Tibial nerve (tissue), 4 donors: ENCODE results near the gene FLT3. TPM values are rescaled to one million over a fixed set of nuclear protein-coding genes. Genes with fewer than 3 reads are reported as not detected.
A peak's percentile ranks its signal among the peaks of the same experiment; 100 is the strongest.

ENCODE experiments used
- DNase-seq, 2 donors: peaks; one replicate each; pipeline ENCODE4 v3.0.0-alpha.2; 2019; ENCODE audit warnings: low spot score in 2 of 2
- H3K27ac ChIP-seq, 4 donors: fragments of 200-600 bp; sonication (generic) in 3 of 4; one replicate each; pipeline ENCODE4 v1.5.1; 2017 to 2019; ENCODE audit warnings: mild to moderate bottlenecking in 1 of 4
- H3K27me3 ChIP-seq, 2 donors: fragments of 200-600 bp; sonication (generic) in 1 of 2; one replicate each; pipeline versions ENCODE4 v1.5.1 to v1.6.0; 2017 to 2019
- H3K36me3 ChIP-seq, 3 donors: fragments of 200-600 bp; sonication (generic); one replicate each; pipeline ENCODE4 v1.5.1; 2018 to 2019
- H3K4me1 ChIP-seq, 4 donors: fragments of 200-600 bp; sonication (generic) in 3 of 4; one replicate each; pipeline ENCODE4 v1.5.1; 2017 to 2019
- H3K4me3 ChIP-seq, 4 donors: fragments of 200-600 bp; sonication (generic) in 3 of 4; one replicate each; pipeline ENCODE4 v1.5.1; 2017 to 2019; ENCODE audit warnings: mild to moderate bottlenecking in 1 of 4, moderate library complexity in 1 of 4
- H3K9me3 ChIP-seq, 4 donors: fragments of 200-600 bp; sonication (generic) in 3 of 4; one replicate each; pipeline ENCODE4 v1.5.1; 2017 to 2019
- EP300 ChIP-seq, 2 donors: sonication (generic); formaldehyde crosslinking; IDR thresholded peaks; one replicate each; pipeline ENCODE4 v1.6.1; 2017; ENCODE audit warnings: antibody characterized with exemption in 2 of 2, mild to moderate bottlenecking in 1 of 2
- POLR2A ChIP-seq, 2 donors: fragments of 450-650 bp; IDR thresholded peaks; one replicate each; pipeline ENCODE4 v1.6.1; 2017; ENCODE audit warnings: antibody characterized with exemption in 2 of 2, mild to moderate bottlenecking in 2 of 2, moderate library complexity in 2 of 2
- WGBS, 2 donors: methylation state at CpG; one replicate each; pipeline ENCODE4 v1.1.5; 2018; 5-methylcytosine and 5-hydroxymethylcytosine counted together
- total RNA-seq, 4 donors: library from RNA; depleted of rRNA; stranded (reverse); fragments of >200 nt; gene quantifications; one replicate each; pipeline ENCODE4 v1.1.0, GENCODE V29; 2016
- TF ChIP-seq, protein P1 (sequence below), 5 experiments: fragments of 200-600 bp in 3 of 5; fragments of 450-650 bp in 2 of 5; sonication (generic) in 3 of 5; IDR thresholded peaks; one replicate each; pipeline ENCODE4 v1.5.1; 2016 to 2019; ENCODE audit warnings: antibody characterized with exemption in 5 of 5, mild to moderate bottlenecking in 3 of 5, moderate library complexity in 2 of 5

The FLT3 gene
- total RNA-seq, 4 donors from 2014 or later: 0.20 to 0.42 (median 0.22) TPM; not detected in 1

DNA sequence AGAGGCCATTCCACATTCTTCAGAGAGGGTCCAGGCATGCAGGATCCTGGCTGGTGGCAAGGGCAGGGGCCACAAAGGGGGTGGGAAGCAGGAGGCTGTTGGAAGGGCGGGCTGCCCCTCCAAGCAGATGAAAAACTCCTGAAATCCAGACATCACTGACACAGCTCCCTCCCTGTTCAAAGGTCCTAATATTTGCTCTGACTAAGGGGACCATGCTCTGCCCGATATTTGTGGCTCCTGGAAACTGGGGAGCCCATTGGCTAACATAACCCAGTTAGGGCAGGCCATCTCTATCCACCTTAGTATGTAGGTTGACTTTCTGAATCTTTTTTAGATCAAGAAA, 127.9 kb downstream of the FLT3 start:
- peaks cover 0 to 43% (median 9%) of the 10 kb centered on the region in 4 donors for H3K4me1 ChIP-seq
- no peak for DNase-seq
- H3K27me3 ChIP-seq: peaks cover 3 to 100% of the 10 kb centered on the region in 2 donors
- TF ChIP-seq EP300 (IDR thresholded peaks at IDR 0.05): no peak
- TF ChIP-seq, protein P1, sequence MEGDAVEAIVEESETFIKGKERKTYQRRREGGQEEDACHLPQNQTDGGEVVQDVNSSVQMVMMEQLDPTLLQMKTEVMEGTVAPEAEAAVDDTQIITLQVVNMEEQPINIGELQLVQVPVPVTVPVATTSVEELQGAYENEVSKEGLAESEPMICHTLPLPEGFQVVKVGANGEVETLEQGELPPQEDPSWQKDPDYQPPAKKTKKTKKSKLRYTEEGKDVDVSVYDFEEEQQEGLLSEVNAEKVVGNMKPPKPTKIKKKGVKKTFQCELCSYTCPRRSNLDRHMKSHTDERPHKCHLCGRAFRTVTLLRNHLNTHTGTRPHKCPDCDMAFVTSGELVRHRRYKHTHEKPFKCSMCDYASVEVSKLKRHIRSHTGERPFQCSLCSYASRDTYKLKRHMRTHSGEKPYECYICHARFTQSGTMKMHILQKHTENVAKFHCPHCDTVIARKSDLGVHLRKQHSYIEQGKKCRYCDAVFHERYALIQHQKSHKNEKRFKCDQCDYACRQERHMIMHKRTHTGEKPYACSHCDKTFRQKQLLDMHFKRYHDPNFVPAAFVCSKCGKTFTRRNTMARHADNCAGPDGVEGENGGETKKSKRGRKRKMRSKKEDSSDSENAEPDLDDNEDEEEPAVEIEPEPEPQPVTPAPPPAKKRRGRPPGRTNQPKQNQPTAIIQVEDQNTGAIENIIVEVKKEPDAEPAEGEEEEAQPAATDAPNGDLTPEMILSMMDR (IDR thresholded peaks at IDR 0.05): no peak
- no peak for TF ChIP-seq POLR2A (IDR thresholded peaks at IDR 0.05)
- no peak overlapping the region for H3K27ac ChIP-seq
- WGBS, 2 donors: 67 to 79% methylated on average over 2 of the region's 2 CpGs
- H3K9me3 ChIP-seq: no peaks in the 10 kb centered on the region
- H3K36me3 ChIP-seq: no peaks in the 10 kb centered on the region
- H3K4me3 ChIP-seq: no peak overlapping the region

DNA sequence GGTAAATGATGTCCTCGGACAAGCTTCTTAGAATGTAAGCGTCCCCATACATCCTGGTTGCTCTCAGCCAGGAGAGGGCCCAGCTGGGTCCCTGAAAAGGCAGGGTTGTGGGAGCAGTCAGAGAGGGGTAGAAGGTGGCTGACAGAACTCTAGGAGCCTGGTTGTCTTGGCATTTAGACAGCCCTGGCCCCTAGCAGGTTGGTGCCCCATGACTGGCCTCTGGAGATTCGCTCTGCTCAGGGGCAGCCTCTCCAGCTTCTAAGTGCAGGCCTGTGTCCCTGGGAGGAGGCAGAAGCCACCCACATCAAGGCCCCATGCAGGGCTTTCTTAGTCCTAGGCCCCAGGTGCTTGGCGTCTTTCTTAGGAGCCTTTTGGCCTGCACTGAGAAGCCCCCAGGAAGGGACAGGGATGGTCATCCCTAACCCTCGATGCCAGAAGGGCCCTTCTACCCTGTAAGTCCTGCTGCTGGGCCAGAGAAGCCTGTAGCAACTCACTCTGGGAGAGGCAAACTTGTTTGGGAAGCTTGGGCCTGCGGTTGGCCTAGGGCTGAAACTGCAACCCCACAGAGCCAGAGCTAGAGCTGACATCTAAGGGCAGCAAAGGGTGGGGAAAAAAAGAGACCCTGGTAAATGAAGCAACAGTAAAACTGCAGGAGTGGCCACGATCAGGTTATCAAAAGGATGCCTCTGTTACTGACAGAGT, 128.4 kb downstream of the FLT3 start:
- Histone ChIP-seq H3K27me3 (peaks cover 3 to 100% of the 10 kb centered on the region in 2 donors), H3K27ac (peak overlapping the region in 1 of 4 donors; percentile 56)

GRCh38 chr13:27971236-27971645, 129.1 kb downstream of the FLT3 start:
- no peak overlapping the region for H3K4me3 ChIP-seq
- WGBS, 2 donors: 12 to 28% methylated on average over 11 to 13 of the region's 13 CpGs
- TF ChIP-seq EP300 (IDR thresholded peaks at IDR 0.05) (no peak), POLR2A (IDR thresholded peaks at IDR 0.05) (no peak)
- TF ChIP-seq, protein P1 (IDR thresholded peaks at IDR 0.05): no peak
- no peaks in the 10 kb centered on the region for H3K9me3 ChIP-seq
- H3K4me1 ChIP-seq: peaks cover 0 to 54% (median 10%) of the 10 kb centered on the region in 4 donors
- peaks cover 3 to 100% of the 10 kb centered on the region in 2 donors for H3K27me3 ChIP-seq
- no peak for DNase-seq
- peak overlapping the region in 1 of 4 donors; percentile 56 for H3K27ac ChIP-seq
- H3K36me3 ChIP-seq: no peaks in the 10 kb centered on the region

More for the DNA sequence above, 128.4 kb downstream of the FLT3 start:
- TF ChIP-seq, protein P1 (IDR thresholded peaks at IDR 0.05): no peak
- TF ChIP-seq POLR2A (IDR thresholded peaks at IDR 0.05) (no peak), EP300 (IDR thresholded peaks at IDR 0.05) (no peak)
- H3K36me3 ChIP-seq: no peaks in the 10 kb centered on the region
- H3K4me3 ChIP-seq: no peak overlapping the region
- H3K4me1 ChIP-seq: peaks cover 0 to 47% (median 9%) of the 10 kb centered on the region in 4 donors
- WGBS, 2 donors: 52 to 61% methylated on average over 7 of the region's 7 CpGs
- no peak for DNase-seq
- no peaks in the 10 kb centered on the region for H3K9me3 ChIP-seq

DNA sequence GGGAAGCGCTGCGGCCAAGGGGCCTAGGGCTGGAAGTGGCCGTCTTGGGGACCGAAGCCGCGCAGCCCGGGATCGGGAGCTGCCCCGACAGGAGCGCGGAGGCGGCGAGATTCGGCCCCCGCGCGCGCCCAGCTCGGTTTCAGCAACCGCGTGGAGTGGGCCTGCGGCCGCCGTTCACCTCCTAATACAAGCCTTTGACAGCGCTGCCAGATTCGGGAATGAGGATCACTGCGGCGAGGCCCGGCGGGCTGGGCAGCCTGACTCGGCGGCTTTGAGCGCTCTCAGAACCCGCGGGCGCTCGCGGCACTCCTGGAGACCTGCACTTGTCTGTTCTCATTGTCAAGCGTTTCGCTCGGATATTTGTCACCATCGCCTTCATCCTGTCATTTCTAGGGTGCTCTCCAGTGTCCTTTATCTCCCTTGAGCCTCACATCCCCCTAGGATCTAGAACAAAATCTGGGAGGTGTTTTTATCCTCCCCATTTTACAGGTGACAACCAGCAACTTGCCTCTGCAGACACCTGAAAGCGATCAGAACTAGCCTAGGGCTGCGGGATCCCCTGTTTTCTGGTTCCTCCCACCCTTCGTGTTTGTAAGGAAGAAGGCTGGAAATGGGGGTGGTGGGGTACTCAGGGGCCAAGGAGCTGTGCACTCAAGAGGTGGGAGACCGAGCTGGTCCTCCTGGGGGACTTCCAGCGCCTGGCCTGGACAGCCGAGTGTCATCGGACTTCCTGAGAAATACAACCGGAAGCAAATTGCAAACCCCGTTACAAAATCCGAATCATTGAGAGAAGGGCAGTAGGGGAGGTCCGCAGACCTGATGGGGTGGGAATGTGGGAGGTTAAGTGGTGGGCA, 129.8 kb downstream of the FLT3 start:
- H3K4me1 ChIP-seq: peaks cover 0 to 54% (median 10%) of the 10 kb centered on the region in 4 donors
- peaks cover 3 to 100% of the 10 kb centered on the region in 2 donors for H3K27me3 ChIP-seq
- no peak for DNase-seq
- H3K36me3 ChIP-seq: no peaks in the 10 kb centered on the region
- no peak overlapping the region for H3K4me3 ChIP-seq
- TF ChIP-seq EP300 (IDR thresholded peaks at IDR 0.05) (no peak), POLR2A (IDR thresholded peaks at IDR 0.05) (no peak)
- TF ChIP-seq, protein P1 (IDR thresholded peaks at IDR 0.05): no peak
- peak overlapping the region in 1 of 4 donors; percentile 57 for H3K27ac ChIP-seq
- no peaks in the 10 kb centered on the region for H3K9me3 ChIP-seq
- WGBS, 2 donors: 7 to 8% methylated on average over 38 to 39 of the region's 53 CpGs

- 20 to 23% methylated on average over 7 of the region's 7 CpGs for WGBS, 2 donors
- Histone ChIP-seq H3K4me3 (peak overlapping the region in 1 of 4 donors; percentile 1), H3K27ac (peak overlapping the region in 1 of 4 donors; percentile 57), H3K36me3 (no peaks in the 10 kb centered on the region), H3K4me1 (peaks cover 0 to 50% (median 9%) of the 10 kb centered on the region in 4 donors), H3K27me3 (peaks cover 3 to 100% of the 10 kb centered on the region in 2 donors), H3K9me3 (no peaks in the 10 kb centered on the region)
- no peak for DNase-seq
- TF ChIP-seq EP300 (IDR thresholded peaks at IDR 0.05): no peak
- TF ChIP-seq, protein P1 (IDR thresholded peaks at IDR 0.05): no peak
- no peak for TF ChIP-seq POLR2A (IDR thresholded peaks at IDR 0.05)
Measured at GRCh38 chr13:27969866-27970229, 130.5 kb downstream of the FLT3 start.
